Measurements from ENCODE around the gene CIITA. TPM values are rescaled to one million over a fixed set of nuclear protein-coding genes. Genes with fewer than 3 reads are reported as not detected.

Gene CIITA
- total and polyA plus RNA-seq, 9 of the 15 experiments (the other 6 are each of a cell fraction or from before 2014, with no cell fraction given), result 0.01 to 0.20 (median 0.11) TPM; not detected in 4

DNA sequence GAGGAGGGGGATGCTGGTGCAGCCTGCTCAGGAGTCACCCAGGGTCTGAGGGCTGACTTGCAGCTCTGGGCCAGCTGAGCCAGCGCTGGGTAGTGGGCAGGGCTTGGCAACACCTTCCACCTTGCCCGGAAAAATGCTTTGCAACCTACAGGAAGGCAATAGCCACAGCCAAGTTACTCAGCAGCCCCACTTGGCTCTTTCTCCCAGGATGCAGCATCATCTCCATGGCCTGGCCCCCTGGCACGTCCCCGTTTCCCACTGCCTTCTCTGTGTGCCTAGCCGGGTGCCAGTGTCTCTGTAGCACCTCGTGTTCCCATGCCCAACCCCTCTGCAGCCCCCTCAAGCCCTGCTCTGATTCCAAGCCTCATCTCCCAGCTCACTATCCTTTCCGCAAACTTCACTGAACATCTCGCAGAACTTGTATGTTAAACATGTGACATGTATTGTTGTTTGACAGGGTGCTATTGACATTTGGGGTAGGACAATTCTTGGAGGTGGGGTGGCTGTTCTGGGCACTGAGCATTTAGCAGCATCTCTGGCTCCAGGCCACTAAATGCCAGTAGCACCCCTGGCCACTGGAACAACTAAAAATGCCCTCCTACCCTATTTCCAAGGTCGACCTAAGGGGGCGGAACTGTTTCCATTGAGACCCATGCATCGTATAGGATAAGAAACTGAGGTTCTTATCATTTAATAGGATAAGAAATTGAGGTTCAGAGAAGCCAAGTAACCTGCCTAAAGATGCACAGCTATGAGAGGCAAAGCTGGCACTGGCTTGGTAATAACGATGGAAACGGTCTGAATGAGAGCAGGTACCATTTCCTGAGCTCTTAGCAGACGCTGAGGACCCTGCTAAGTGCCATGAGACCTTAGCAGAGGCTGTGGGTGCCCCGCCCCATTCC lies 53.1 kb downstream of the CIITA start:
- 82% methylated on average over 15 of the region's 15 CpGs for WGBS (ENCODE audit: insufficient coverage, low coverage, missing lambda C conversion rate)

More for the DNA sequence above, 53.1 kb downstream of the CIITA start:
- H3K9me3 ChIP-seq (replicated peaks; ENCODE audit: control insufficient read depth, insufficient read depth, low read depth, low read length), result no peaks in the 10 kb centered on the region
- peaks cover 45% of the 10 kb centered on the region for H3K36me3 ChIP-seq (ENCODE audit: control insufficient read depth, insufficient read depth, low read length)
- ChIA-PET CTCF (ENCODE audit: low intra/inter-chr PET ratio) (no interaction called here), POLR2A (interaction anchor here (0.6 kb wide), 1 partner anchor 372 kb away, joined by 3 read pairs; no protein-coding TSS in a partner anchor)
- H4K20me1 ChIP-seq (replicated peaks; ENCODE audit: control insufficient read depth, insufficient read depth, low read length), result peaks cover 21% of the 10 kb centered on the region; the same call in 1 of the 2 replicates
- H3K9me1 ChIP-seq (ENCODE audit: control insufficient read depth, insufficient read depth, low read length), result no peaks in the 10 kb centered on the region
- no peaks in the 10 kb centered on the region for H3K27me3 ChIP-seq (ENCODE audit: control insufficient read depth in 2 of 2, insufficient read depth in 2 of 2, low read length in 2 of 2)
- intact Hi-C loops (cut with micrococcal nuclease) (no loop called here), in situ Hi-C loops (cut with MboI) (loop anchor here (10.0 kb wide), 1 partner anchor 675 kb away; no protein-coding TSS in a partner anchor)
- TF ChIP-seq ZNF124 (CRISPR knock-in tag; IDR thresholded peaks at IDR 0.05), result no peak
- TF ChIP-seq ZFP30 (CRISPR knock-in tag; IDR thresholded peaks at IDR 0.05; ENCODE audit: borderline replicate concordance), result no peak
- TF ChIP-seq CCNT2 (IDR thresholded peaks at IDR 0.05; ENCODE audit: borderline replicate concordance, extremely low read depth, insufficient read length, low read depth, low read length), result no peak
- TF ChIP-seq KAT8 (IDR thresholded peaks at IDR 0.05; ENCODE audit: low read depth), result no peak
- TF ChIP-seq, protein P1, sequence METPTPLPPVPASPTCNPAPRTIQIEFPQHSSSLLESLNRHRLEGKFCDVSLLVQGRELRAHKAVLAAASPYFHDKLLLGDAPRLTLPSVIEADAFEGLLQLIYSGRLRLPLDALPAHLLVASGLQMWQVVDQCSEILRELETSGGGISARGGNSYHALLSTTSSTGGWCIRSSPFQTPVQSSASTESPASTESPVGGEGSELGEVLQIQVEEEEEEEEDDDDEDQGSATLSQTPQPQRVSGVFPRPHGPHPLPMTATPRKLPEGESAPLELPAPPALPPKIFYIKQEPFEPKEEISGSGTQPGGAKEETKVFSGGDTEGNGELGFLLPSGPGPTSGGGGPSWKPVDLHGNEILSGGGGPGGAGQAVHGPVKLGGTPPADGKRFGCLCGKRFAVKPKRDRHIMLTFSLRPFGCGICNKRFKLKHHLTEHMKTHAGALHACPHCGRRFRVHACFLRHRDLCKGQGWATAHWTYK (CRISPR knock-in tag; IDR thresholded peaks at IDR 0.05), result no peak
- no peak for TF ChIP-seq U2AF2 (optimal IDR thresholded peaks at IDR 0.05; ENCODE audit: low read depth, low read length)
- TF ChIP-seq ZBTB1 (CRISPR knock-in tag; IDR thresholded peaks at IDR 0.05; ENCODE audit: borderline replicate concordance, low read depth), result no peak
- TF ChIP-seq HNRNPLL (IDR thresholded peaks at IDR 0.05; ENCODE audit: low read depth, low read length, poor library complexity, severe bottlenecking), result no peak
- TF ChIP-seq RBM25 (IDR thresholded peaks at IDR 0.05; ENCODE audit: low read depth, low read length, severe bottlenecking), result peak; percentile 56
- no peak for TF ChIP-seq TEAD2 (tag; IDR thresholded peaks at IDR 0.05)
- TF ChIP-seq ZFP36 (IDR thresholded peaks at IDR 0.05; ENCODE audit: low read depth, low read length, partially characterized antibody), result peak; percentile 68
- H3K9ac ChIP-seq (ENCODE audit: insufficient read depth in 1 of 2, low read depth in 2 of 2, low read length in 2 of 2), result peak overlapping the region in 1 of 2 experiments; percentile 50; a peak in 1 of 4 replicates
- no peak overlapping the region for H3K4me3 ChIP-seq
- no peak for ATAC-seq
- BruUV-seq (replicated peaks), result no TSS peak
- H3K4me2 ChIP-seq (ENCODE audit: insufficient read depth, low read length), result no peak overlapping the region
- no peak for FAIRE-seq
- H3K27ac ChIP-seq (ENCODE audit: extremely low read depth, low read depth, low read length), result no peak overlapping the region
- H3K79me2 ChIP-seq (ENCODE audit: control insufficient read depth, insufficient read depth, low read length), result peaks cover 7% of the 10 kb centered on the region; the same call in 1 of the 3 replicates
- DNase-seq (ENCODE audit: extremely low read depth in 1 of 4, low spot score in 3 of 4), result no peak
- no peak overlapping the region for H2AFZ ChIP-seq (ENCODE audit: low read depth, low read length)
- H3K4me1 ChIP-seq (replicated peaks in 1 of 2; ENCODE audit: control insufficient read depth in 2 of 2, insufficient read depth in 2 of 2, low read length in 2 of 2), result no peaks in the 10 kb centered on the region
